Pancreas (tissue), 10 donors: ENCODE measurements around the gene PIANP. TPM values are rescaled to one million over a fixed set of nuclear protein-coding genes. Genes with fewer than 3 reads are reported as not detected.

Experiments used
- ATAC-seq, 4 donors: fragments of 200-7000 bp; cut with Tn5 transposase; one replicate each; pipeline versions ENCODE4 v1.8.0 to v1.9.1; 2020; ENCODE audit warnings: mild to moderate bottlenecking in 4 of 4, moderate library complexity in 4 of 4
- DNase-seq, 6 donors: peaks; one replicate each; pipeline ENCODE4 v3.0.0-alpha.2; 2020
- FAIRE-seq: peaks from 2 replicates; lab custom pipeline; 2012; peaks lifted over from hg19 to GRCh38; lab: Jason Lieb, UNC
- H3K27ac ChIP-seq, 4 donors: fragments of 200-600 bp; sonication (generic); 1 replicate in 3 of 4; 2 replicates in 1 of 4; pipeline versions ENCODE4 v1.5.0 to v1.8.0; 2020
- H3K27me3 ChIP-seq, 4 donors: fragments of 200-600 bp; one replicate each; pipeline ENCODE4 v1.8.0; 2021
- H3K36me3 ChIP-seq, 3 donors: fragments of 200-600 bp; sonication (generic) in 1 of 3; one replicate each; pipeline versions ENCODE4 v1.5.0 to v1.8.0; 2020 to 2021
- H3K4me1 ChIP-seq, 3 donors: fragments of 200-600 bp; one replicate each; pipeline ENCODE4 v1.8.0; 2021
- H3K4me3 ChIP-seq, 4 donors: fragments of 200-600 bp; sonication (generic) in 2 of 4; one replicate each; pipeline versions ENCODE4 v1.5.0 to v1.8.0; 2020 to 2021
- H3K9me3 ChIP-seq, 4 donors: fragments of 200-600 bp; one replicate each; pipeline ENCODE4 v1.8.0; 2021
- WGBS, 2 donors: extraction: QIAGEN DNeasy Blood & Tissue Kit; methylation state at CpG; one replicate each; pipeline ENCODE4 v1.1.7; 2013; 5-methylcytosine and 5-hydroxymethylcytosine counted together
- intact Hi-C, 3 donors: fragments of 100-400 bp; cut with DNase I; formaldehyde crosslinking; loops; one replicate each; pipeline versions ENCODE4 v1.11.1 to v1.14.2; 2022
- polyA plus RNA-seq, 2 donors: library from polyadenylated mRNA; stranded (reverse); fragments of 200-250 nt; gene quantifications; one replicate each; pipeline ENCODE4 v1.2.3, GENCODE V29; 2013
- total RNA-seq, 6 donors: library from RNA; stranded (reverse); fragmentation: NEBNext Ultra II Directional in 4 of 6; extraction: Animal tissue kit (Norgen Biotek cat#: 25700) in 4 of 6; gene quantifications; one replicate each; pipeline versions ENCODE4 v1.2.1 to v1.2.4, GENCODE V29; 2021 to 2023
- TF ChIP-seq, protein P1 (sequence below), 4 donors: fragments of 200-600 bp; sonication (generic) in 3 of 4; IDR thresholded peaks; one replicate each; pipeline versions ENCODE4 v1.5.0 to v1.8.0; 2021; ENCODE audit warnings: antibody characterized with exemption in 4 of 4
- donor health status: healthy with polysubstance abuse.
- donor health status: DM: no; HTN: no; CAD: no; lungs with moderate emphysema.
- donor health status: DM: no; HTN: no; CAD: no.
- donor health status: control.
- donor health status: control.
- donor health status: Bipolar disorder and iron deficiency.
- donor health status: DM: yes; HTN: yes; CAD: no.
- donor health status: DM: no; HTN: no; CAD: no.
- donor health status: DM: no; HTN: no; CAD: no.
- donor health status: DM: yes; HTN: yes; CAD: no.

The PIANP gene
- total and polyA plus RNA-seq, 8 donors = 0.12 to 2.7 (median 0.24) TPM; not detected in 1

DNA sequence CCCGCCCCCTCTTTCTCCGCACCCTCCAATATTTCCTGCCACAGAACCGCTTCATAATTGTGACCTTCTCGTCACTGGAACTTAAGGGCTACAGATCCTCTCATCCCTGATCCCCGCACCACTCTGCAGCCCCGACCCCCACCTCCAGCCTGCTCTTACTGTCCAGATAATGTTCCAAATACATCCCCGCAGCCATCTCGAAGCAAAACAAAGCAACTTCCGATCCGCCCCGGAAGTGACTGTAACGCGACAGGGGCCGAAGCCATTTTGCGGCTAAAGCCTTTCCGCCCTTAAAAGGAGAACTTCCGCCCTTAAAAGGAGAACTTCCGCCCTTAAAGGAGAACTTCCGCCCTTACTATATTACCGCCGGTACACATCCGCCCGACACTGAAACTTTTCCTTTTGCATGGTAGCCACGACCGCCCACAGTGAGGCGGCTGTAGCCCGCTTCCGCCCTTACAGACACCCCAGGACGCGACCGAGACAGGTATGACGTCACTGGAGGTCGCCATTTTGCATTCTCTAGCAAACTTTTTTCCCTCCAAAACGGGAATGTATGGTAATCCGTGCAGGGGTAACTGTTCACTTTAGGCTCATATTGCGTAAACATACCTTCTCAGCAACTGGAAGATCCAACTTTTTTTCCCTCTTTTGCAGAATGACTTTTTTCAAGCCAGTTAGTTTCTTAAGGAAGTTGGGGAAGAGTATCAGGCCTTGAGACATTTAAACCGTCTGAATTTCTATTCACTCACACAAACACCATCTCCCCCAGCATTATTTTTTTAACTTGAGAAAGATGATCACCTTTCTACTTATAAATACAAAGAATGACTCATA, 37.5 kb downstream of the PIANP start, which contains the start of gene ING4:
Gene ING4 (minus strand): TSS at position 214 of the 837 bp plus-strand sequence. CDS start 18 bp downstream, at position 196.
- ATAC-seq (peak; percentile 99 to 100 (median 99)), FAIRE-seq (peak; percentile 96), DNase-seq (peak; percentile 87 to 98 (median 98))
- WGBS, 2 donors = 2% methylated on average over 37 of the region's 37 CpGs
- no peaks in the 10 kb centered on the region for H3K9me3 ChIP-seq
- H3K4me3 ChIP-seq = peak within 1 kb of the TSS; percentile 50 to 66 (median 56)
- H3K27ac ChIP-seq = peak within 1 kb of the TSS; percentile 43 to 82 (median 66)
- H3K4me1 ChIP-seq = peaks cover 0 to 13% (median 0%) of the 10 kb centered on the region in 3 donors
- H3K27me3 ChIP-seq = no peaks in the 10 kb centered on the region
- H3K36me3 ChIP-seq = peaks cover 0 to 13% (median 0%) of the 10 kb centered on the region in 3 donors
- intact Hi-C loops = no loop called here
- TF ChIP-seq, protein P1, sequence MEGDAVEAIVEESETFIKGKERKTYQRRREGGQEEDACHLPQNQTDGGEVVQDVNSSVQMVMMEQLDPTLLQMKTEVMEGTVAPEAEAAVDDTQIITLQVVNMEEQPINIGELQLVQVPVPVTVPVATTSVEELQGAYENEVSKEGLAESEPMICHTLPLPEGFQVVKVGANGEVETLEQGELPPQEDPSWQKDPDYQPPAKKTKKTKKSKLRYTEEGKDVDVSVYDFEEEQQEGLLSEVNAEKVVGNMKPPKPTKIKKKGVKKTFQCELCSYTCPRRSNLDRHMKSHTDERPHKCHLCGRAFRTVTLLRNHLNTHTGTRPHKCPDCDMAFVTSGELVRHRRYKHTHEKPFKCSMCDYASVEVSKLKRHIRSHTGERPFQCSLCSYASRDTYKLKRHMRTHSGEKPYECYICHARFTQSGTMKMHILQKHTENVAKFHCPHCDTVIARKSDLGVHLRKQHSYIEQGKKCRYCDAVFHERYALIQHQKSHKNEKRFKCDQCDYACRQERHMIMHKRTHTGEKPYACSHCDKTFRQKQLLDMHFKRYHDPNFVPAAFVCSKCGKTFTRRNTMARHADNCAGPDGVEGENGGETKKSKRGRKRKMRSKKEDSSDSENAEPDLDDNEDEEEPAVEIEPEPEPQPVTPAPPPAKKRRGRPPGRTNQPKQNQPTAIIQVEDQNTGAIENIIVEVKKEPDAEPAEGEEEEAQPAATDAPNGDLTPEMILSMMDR (IDR thresholded peaks at IDR 0.05) = no peak

DNA sequence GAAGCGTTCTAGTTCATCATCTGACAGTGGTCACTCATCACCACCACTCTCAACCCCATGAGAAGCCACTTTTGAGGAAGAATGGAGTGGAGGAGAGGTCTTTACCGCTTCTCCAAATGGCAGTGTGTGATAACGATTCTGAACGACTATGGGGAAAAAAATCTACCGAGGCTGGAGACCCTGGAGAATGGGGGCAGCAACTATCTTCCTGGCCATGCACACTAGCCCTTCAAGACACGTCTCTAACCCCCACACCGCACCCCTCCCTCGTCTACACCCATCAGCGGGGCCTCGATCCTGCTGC, 38.1 kb downstream of the PIANP start:
- peak in 1 of 4 donors; percentile 37 for ATAC-seq
- no peaks in the 10 kb centered on the region for H3K9me3 ChIP-seq
- intact Hi-C loops = no loop called here
- TF ChIP-seq, protein P1 (IDR thresholded peaks at IDR 0.05) = no peak
- H3K4me1 ChIP-seq = peaks cover 0 to 13% (median 0%) of the 10 kb centered on the region in 3 donors
- H3K36me3 ChIP-seq = peaks cover 0 to 8% (median 0%) of the 10 kb centered on the region in 3 donors
- peak overlapping the region in 2 of 4 donors; percentile 26 to 46 for H3K27ac ChIP-seq
- FAIRE-seq = no peak
- no peak for DNase-seq
- no peaks in the 10 kb centered on the region for H3K27me3 ChIP-seq
- H3K4me3 ChIP-seq = peak overlapping the region; percentile 50 to 66 (median 56)
- 1 to 2% methylated on average over 10 of the region's 10 CpGs for WGBS, 2 donors

DNA sequence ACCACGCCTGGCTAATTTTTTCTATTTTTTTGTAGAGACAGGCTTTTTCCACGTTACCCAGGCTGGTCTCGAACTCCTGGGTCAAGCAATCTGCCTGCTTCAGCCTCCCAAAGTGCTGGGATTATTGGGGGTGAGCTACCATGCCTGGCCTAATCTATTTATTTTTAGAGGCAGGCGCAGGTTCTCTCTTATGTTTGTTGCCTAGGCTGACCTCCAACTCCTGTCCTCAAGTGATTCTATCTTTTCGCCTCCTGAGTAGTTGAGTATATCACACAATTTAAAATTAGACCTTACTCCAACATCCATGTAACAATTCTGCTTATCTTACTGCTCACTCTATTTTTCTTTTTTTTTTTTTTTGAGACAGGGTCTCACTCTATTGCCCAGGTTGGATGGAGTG, 46.6 kb downstream of the PIANP start:
- no peak overlapping the region for H3K27ac ChIP-seq
- H3K4me1 ChIP-seq = no peaks in the 10 kb centered on the region
- intact Hi-C loops = no loop called here
- TF ChIP-seq, protein P1 (IDR thresholded peaks at IDR 0.05) = no peak
- no peak overlapping the region for H3K4me3 ChIP-seq
- FAIRE-seq (no peak), ATAC-seq (no peak), DNase-seq (no peak)
- H3K36me3 ChIP-seq = peaks cover 0 to 25% (median 19%) of the 10 kb centered on the region in 3 donors
- H3K27me3 ChIP-seq = no peaks in the 10 kb centered on the region
- WGBS, 2 donors = 91 to 95% methylated on average over 5 of the region's 5 CpGs
- no peaks in the 10 kb centered on the region for H3K9me3 ChIP-seq

DNA sequence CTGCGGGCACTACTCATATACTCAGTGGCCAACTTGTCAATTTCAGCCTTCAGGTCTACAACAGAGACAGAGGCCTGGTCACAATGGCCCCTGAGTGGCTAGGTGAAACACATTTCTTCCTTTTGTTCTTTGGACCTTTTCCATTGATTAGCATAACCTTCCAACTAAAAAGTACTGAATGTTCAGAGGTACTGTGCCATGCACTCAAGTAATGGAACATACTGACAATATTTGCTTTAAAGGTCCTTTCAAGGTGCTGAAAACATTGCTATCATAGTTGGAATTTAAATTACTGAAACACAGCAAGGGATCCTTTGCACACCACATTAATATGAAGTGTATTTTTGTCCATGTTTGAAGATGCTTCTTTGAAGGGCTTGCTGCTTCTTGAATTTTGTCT, 47.3 kb downstream of the PIANP start:
- no peaks in the 10 kb centered on the region for H3K27me3 ChIP-seq
- WGBS, 2 donors = 75 to 96% methylated on average over 1 of the region's 1 CpG
- ATAC-seq (no peak), DNase-seq (no peak), FAIRE-seq (no peak)
- peaks cover 0 to 25% (median 19%) of the 10 kb centered on the region in 3 donors for H3K36me3 ChIP-seq
- H3K4me1 ChIP-seq = no peaks in the 10 kb centered on the region
- H3K9me3 ChIP-seq = no peaks in the 10 kb centered on the region
- TF ChIP-seq, protein P1 (IDR thresholded peaks at IDR 0.05) = no peak
- intact Hi-C loops = no loop called here
- H3K27ac ChIP-seq = no peak overlapping the region
- H3K4me3 ChIP-seq = no peak overlapping the region

DNA sequence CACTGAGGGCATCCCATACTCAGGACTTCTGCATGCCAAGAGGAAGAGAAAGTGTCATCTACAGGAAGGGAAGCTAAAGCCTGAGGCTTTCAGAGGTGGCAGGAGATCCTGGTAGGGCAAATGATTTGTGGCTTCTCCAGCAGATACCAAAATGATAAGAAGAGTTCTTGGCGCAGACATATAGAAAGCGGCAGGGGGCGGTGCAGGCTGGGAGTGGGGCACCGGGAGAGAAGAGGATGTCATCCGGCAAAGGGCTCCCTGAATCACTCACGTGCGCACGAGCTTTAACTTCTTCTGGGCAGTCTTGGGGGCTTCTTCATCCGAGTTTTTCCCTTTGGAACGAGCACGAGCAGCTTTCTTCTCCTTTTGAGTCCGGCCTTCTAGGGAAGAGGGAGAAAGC, 48.2 kb downstream of the PIANP start:
- H3K4me1 ChIP-seq = no peaks in the 10 kb centered on the region
- no peaks in the 10 kb centered on the region for H3K9me3 ChIP-seq
- FAIRE-seq (no peak), DNase-seq (peak in 1 of 6 donors; percentile 18), ATAC-seq (no peak)
- H3K4me3 ChIP-seq = no peak overlapping the region
- TF ChIP-seq, protein P1 (IDR thresholded peaks at IDR 0.05) = no peak
- H3K27me3 ChIP-seq = no peaks in the 10 kb centered on the region
- 89 to 90% methylated on average over 11 to 12 of the region's 12 CpGs for WGBS, 2 donors
- H3K27ac ChIP-seq = no peak overlapping the region
- intact Hi-C loops = no loop called here
- H3K36me3 ChIP-seq = peaks cover 0 to 25% (median 18%) of the 10 kb centered on the region in 3 donors
